K562 (cell line): Measurements from ENCODE around the gene CXCL12. TPM values are rescaled to one million over a fixed set of nuclear protein-coding genes. Genes with fewer than 3 reads are reported as not detected.

ENCODE experiments used
- BCL6 ChIP-seq: fragments of 250-450 bp; sonication (Bioruptor Pico); IDR thresholded peaks from 2 replicates; pipeline ENCODE4 v1.4.0; 2020
- CEBPG ChIP-seq, 3 experiments: fragments of 200-800 bp in 1 of 3; sonication (Bioruptor generic) in 1 of 3; sonication (generic) in 1 of 3; formaldehyde crosslinking in 1 of 3; IDR thresholded peaks in 2 of 3; conservative IDR thresholded peaks in 1 of 3; 2 replicates each; pipeline versions ENCODE4 v1.6.1 to v1.8.0; 2016 to 2022; ENCODE audit warnings: missing compliant biosample characterization in 2 of 3, missing genetic modification characterization in 2 of 3, mild to moderate bottlenecking in 1 of 3, missing genetic modification reagents in 1 of 3
- DNMT1 ChIP-seq: fragments of 450-650 bp; IDR thresholded peaks from 2 replicates; pipeline ENCODE4 v1.6.1; 2016; ENCODE audit warnings: antibody characterized with exemption, mild to moderate bottlenecking
- GABPB1 ChIP-seq: sonication (generic); formaldehyde crosslinking; IDR thresholded peaks from 2 replicates; pipeline ENCODE4 v1.8.0; 2022; ENCODE audit warnings: mild to moderate bottlenecking, missing genetic modification reagents
- HNRNPK ChIP-seq: fragments of 200-400 bp; formaldehyde crosslinking; IDR thresholded peaks from one replicate; pipeline ENCODE4 v1.6.1; 2018; ENCODE audit warnings: mild to moderate bottlenecking, low read depth, low read length; ENCODE audit not compliant: poor library complexity, severe bottlenecking
- KLF6 ChIP-seq: fragments of 250-450 bp; sonication (Bioruptor Pico); IDR thresholded peaks from 2 replicates; pipeline ENCODE4 v1.4.0; 2020; ENCODE audit warnings: mild to moderate bottlenecking, moderate library complexity, borderline replicate concordance
- NKRF ChIP-seq: fragments of 450-650 bp; IDR thresholded peaks from 2 replicates; pipeline ENCODE4 v1.6.1; 2016; ENCODE audit warnings: borderline replicate concordance
- NRF1 ChIP-seq, 2 experiments: fragments of 450-650 bp; IDR thresholded peaks in 1 of 2; conservative IDR thresholded peaks in 1 of 2; 2 replicates each; pipeline ENCODE4 v1.6.1; 2014; ENCODE audit warnings: mild to moderate bottlenecking in 2 of 2
- RBM34 ChIP-seq: fragments of 200-400 bp; formaldehyde crosslinking; IDR thresholded peaks from 2 replicates; pipeline ENCODE4 v1.6.1; 2018; ENCODE audit warnings: low read length, borderline replicate concordance; ENCODE audit not compliant: insufficient read depth
- SMAD1 ChIP-seq: fragments of 150-350 bp; IDR thresholded peaks from 2 replicates; pipeline ENCODE4 v1.6.1; 2014; ENCODE audit warnings: low read length, low read depth; ENCODE audit not compliant: partially characterized antibody
- SMARCB1 ChIP-seq: IDR thresholded peaks from 2 replicates; pipeline ENCODE4 v1.6.1; 2011; ENCODE audit warnings: improper control_type of control experiment, low read depth; ENCODE audit not compliant: insufficient read length
- SP1 ChIP-seq: sonication (generic); formaldehyde crosslinking; IDR thresholded peaks from 2 replicates; pipeline ENCODE4 v1.8.1; 2022; ENCODE audit warnings: mild to moderate bottlenecking, missing genetic modification reagents
- SREBF1 ChIP-seq: fragments of 150-350 bp; IDR thresholded peaks from 2 replicates; pipeline ENCODE4 v1.6.1; 2014; ENCODE audit warnings: antibody characterized with exemption, low read depth, low read length, borderline replicate concordance
- SRF ChIP-seq, 2 experiments: fragments of 250-450, 450-650 bp in 1 of 2; sonication (Bioruptor Pico) in 1 of 2; sonication (generic) in 1 of 2; formaldehyde crosslinking; IDR thresholded peaks; 2 replicates each; pipeline versions ENCODE4 v1.5.0 to v1.5.1; 2020 to 2022; ENCODE audit warnings: mild to moderate bottlenecking in 1 of 2, missing genetic modification reagents in 1 of 2
- STAG1 ChIP-seq: sonication (generic); formaldehyde crosslinking; IDR thresholded peaks from 2 replicates; pipeline ENCODE4 v1.5.0; 2020; ENCODE audit warnings: missing genetic modification reagents, borderline replicate concordance
- TCFL5 ChIP-seq: fragments of 250-450 bp; sonication (Bioruptor Pico); conservative IDR thresholded peaks from 2 replicates; pipeline ENCODE4 v1.6.1; 2021; ENCODE audit warnings: mild to moderate bottlenecking, moderate library complexity, matching md5 sums
- YY1 ChIP-seq, 3 experiments: IDR thresholded peaks; 2 replicates each; pipeline ENCODE4 v1.6.1; 2011; ENCODE audit warnings: low read length in 2 of 3, mild to moderate bottlenecking in 2 of 3, moderate library complexity in 2 of 3, borderline replicate concordance in 1 of 3, control low read depth in 1 of 3, low read depth in 1 of 3; ENCODE audit not compliant: insufficient read depth in 3 of 3, insufficient replicate concordance in 2 of 3, control insufficient read depth in 1 of 3, insufficient read length in 1 of 3; ENCODE audit errors: extremely low read depth in 1 of 3
- ZBTB11 ChIP-seq, 3 experiments: fragments of 200-800 bp in 1 of 3; fragments of 250-450 bp in 1 of 3; fragments of 450-650 bp in 1 of 3; sonication (Bioruptor Pico) in 1 of 3; sonication (Bioruptor generic) in 1 of 3; formaldehyde crosslinking in 1 of 3; IDR thresholded peaks; 2 replicates each; pipeline versions ENCODE4 v1.6.1 to v1.8.0; 2016 to 2022; ENCODE audit warnings: mild to moderate bottlenecking in 2 of 3, missing genetic modification characterization in 2 of 3, missing compliant biosample characterization in 1 of 3, moderate library complexity in 1 of 3
- ZFP1 ChIP-seq: fragments of 450-650 bp; formaldehyde crosslinking; IDR thresholded peaks from 2 replicates; pipeline ENCODE4 v1.4.0; 2020; ENCODE audit warnings: mild to moderate bottlenecking, mixed read lengths
- ZFPM2 ChIP-seq: fragments of 250-450 bp; sonication (Bioruptor Pico); IDR thresholded peaks from 2 replicates; pipeline ENCODE4 v1.5.1; 2022; ENCODE audit warnings: mild to moderate bottlenecking
- ZNF232 ChIP-seq: sonication (generic); formaldehyde crosslinking; IDR thresholded peaks from 2 replicates; pipeline ENCODE4 v1.8.0; 2022; ENCODE audit warnings: mild to moderate bottlenecking, missing genetic modification reagents
- ZNF263 ChIP-seq: sonication (generic); formaldehyde crosslinking; IDR thresholded peaks from 2 replicates; pipeline ENCODE4 v1.8.0; 2022; ENCODE audit warnings: mild to moderate bottlenecking, missing genetic modification reagents, borderline replicate concordance
- ZNF436 ChIP-seq: fragments of 250-450, 450-650 bp; sonication (Bioruptor Pico); formaldehyde crosslinking; IDR thresholded peaks from 2 replicates; pipeline ENCODE4 v1.7.0; 2020; ENCODE audit warnings: mild to moderate bottlenecking
- polyA plus RNA-seq, 8 experiments: library from polyadenylated mRNA; depleted of rRNA in 4 of 8; stranded (reverse) in 5 of 8; unstranded in 3 of 8; fragments of >200 nt; fragmentation: Nextera tagmentation in 2 of 8; fragmentation: Illumina TruSeq in 1 of 8; extraction: Ambion mirVana in 2 of 8; extraction: Trizol in 1 of 8; gene quantifications; 2 replicates each; pipeline versions ENCODE4 v1.2.1 to v1.2.3, GENCODE V29; 2011 to 2014; ENCODE audit warnings: inconsistent platforms in 1 of 8, missing spikeins in 1 of 8
- total RNA-seq, 7 experiments: library from RNA; depleted of rRNA in 6 of 7; stranded (reverse); fragments of >200 nt in 6 of 7; fragmentation: Illumina TruSeq in 2 of 7; extraction: Trizol in 2 of 7; gene quantifications; 2 replicates each; pipeline versions ENCODE4 v1.2.1 to v1.2.3, GENCODE V29; 2011 to 2021; ENCODE audit warnings: low replicate concordance in 1 of 7

The CXCL12 gene
- total and polyA plus RNA-seq, 9 of the 15 experiments (the other 6 are each of a cell fraction or from before 2014, with no cell fraction given): 0.18 TPM; not detected in 8

DNA sequence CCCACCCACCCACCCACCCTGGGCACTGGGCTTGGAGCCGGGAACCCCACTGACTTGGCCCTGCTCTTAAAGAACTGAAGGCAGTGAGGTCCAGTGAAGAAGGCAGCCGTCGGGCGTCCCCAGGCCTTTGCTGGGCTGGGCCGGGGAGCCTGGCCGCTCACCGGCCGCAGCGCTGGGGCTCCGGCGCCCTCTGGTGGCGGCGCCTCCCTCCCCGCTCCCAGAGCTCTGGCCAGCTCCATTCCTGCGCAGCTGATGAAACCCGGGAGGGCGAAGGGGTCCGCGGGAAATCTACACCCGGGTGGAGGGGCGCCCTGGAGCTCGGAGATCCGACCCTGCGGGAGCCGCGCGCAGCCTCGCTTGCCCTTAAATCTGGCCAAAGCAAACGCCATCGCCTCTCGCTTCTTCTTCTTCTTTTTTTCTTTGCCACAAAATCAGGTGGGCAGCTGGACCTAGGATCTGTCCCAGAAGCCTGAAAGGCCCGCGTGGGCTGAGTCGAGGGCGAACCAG is 1.7 kb upstream of the CXCL12 start (continued):
- TF ChIP-seq SRF (CRISPR knock-in tag; IDR thresholded peaks at IDR 0.05): no peak
- TF ChIP-seq GABPB1 (CRISPR knock-in tag): no peak
- TF ChIP-seq SMARCB1: no peak
- no peak for TF ChIP-seq HNRNPK
- peak in 2 of 3 experiments; percentile 44 to 55 for TF ChIP-seq YY1 (IDR thresholded peaks at IDR 0.05; ENCODE audit: borderline replicate concordance in 1 of 3, control insufficient read depth in 1 of 3, extremely low read depth in 1 of 3, insufficient read depth in 3 of 3, insufficient read length in 1 of 3, insufficient replicate concordance in 2 of 3, low read depth in 1 of 3, low read length in 2 of 3)
- TF ChIP-seq NKRF: no peak
- no peak for TF ChIP-seq ZBTB11 (CRISPR knock-in tag; IDR thresholded peaks at IDR 0.05)
- no peak for TF ChIP-seq RBM34
- TF ChIP-seq ZFPM2 (CRISPR knock-in tag): no peak
- no peak for TF ChIP-seq ZNF232 (CRISPR knock-in tag)
- TF ChIP-seq ZNF436 (CRISPR knock-in tag): no peak
- no peak for TF ChIP-seq SP1
- no peak for TF ChIP-seq TCFL5 (CRISPR knock-in tag)
- TF ChIP-seq CEBPG (CRISPR knock-in tag; IDR thresholded peaks at IDR 0.05): no peak
- no peak for TF ChIP-seq CEBPG (tag; conservative IDR thresholded peaks at IDR 0.05 in 1 of 2, IDR thresholded peaks at IDR 0.05 in 1 of 2)
- TF ChIP-seq STAG1 (CRISPR knock-in tag): peak; percentile 49; the same call in 1 of the 2 replicates
- TF ChIP-seq ZNF263: no peak
- no peak for TF ChIP-seq DNMT1
- no peak for TF ChIP-seq SREBF1
- no peak for TF ChIP-seq SMAD1
- TF ChIP-seq NRF1 (conservative IDR thresholded peaks at IDR 0.05 in 1 of 2, IDR thresholded peaks at IDR 0.05 in 1 of 2): peak; percentile 52 to 64
- no peak for TF ChIP-seq BCL6 (CRISPR knock-in tag)
- no peak for TF ChIP-seq ZFP1 (CRISPR knock-in tag)
- no peak for TF ChIP-seq KLF6 (CRISPR knock-in tag)
